Heart left ventricle (tissue), 16 donors: Measurements from ENCODE around the gene AMFR. TPM values are rescaled to one million over a fixed set of nuclear protein-coding genes. Genes with fewer than 3 reads are reported as not detected.

Source experiments
- ATAC-seq, 4 donors: fragments of 200-7000 bp; cut with Tn5 transposase; one replicate each; pipeline ENCODE4 v1.9.1; 2020 to 2022; ENCODE audit warnings: moderate library complexity in 4 of 4, mild to moderate bottlenecking in 3 of 4, moderate number of reproducible peaks in 1 of 4
- DNase-seq, 5 donors: peaks; one replicate each; pipeline ENCODE4 v3.0.0-alpha.2; 2020
- H3K27ac ChIP-seq, 12 donors: fragments of 200-600 bp; sonication (generic) in 4 of 12; one replicate each; pipeline versions ENCODE4 v1.5.0 to v1.8.0; 2016 to 2022; ENCODE audit warnings: mild to moderate bottlenecking in 2 of 12
- H3K27me3 ChIP-seq, 9 donors: fragments of 200-600 bp; sonication (generic) in 2 of 9; one replicate each; pipeline versions ENCODE4 v1.5.1 to v1.8.0; 2016 to 2022; ENCODE audit warnings: mild to moderate bottlenecking in 3 of 9
- H3K36me3 ChIP-seq, 9 donors: fragments of 200-600 bp; sonication (generic) in 2 of 9; one replicate each; pipeline versions ENCODE4 v1.5.0 to v1.8.0; 2018 to 2022; ENCODE audit warnings: mild to moderate bottlenecking in 2 of 9
- H3K4me1 ChIP-seq, 12 donors: fragments of 200-600 bp; sonication (generic) in 4 of 12; one replicate each; pipeline versions ENCODE4 v1.5.0 to v1.8.0; 2016 to 2022; ENCODE audit warnings: mild to moderate bottlenecking in 3 of 12
- H3K4me3 ChIP-seq, 12 donors: fragments of 200-600 bp; sonication (generic) in 4 of 12; one replicate each; pipeline versions ENCODE4 v1.5.0 to v1.8.0; 2017 to 2022; ENCODE audit warnings: mild to moderate bottlenecking in 9 of 12, moderate library complexity in 4 of 12
- H3K9me3 ChIP-seq, 12 donors: fragments of 200-600 bp; sonication (generic) in 4 of 12; one replicate each; pipeline versions ENCODE4 v1.5.0 to v1.8.0; 2016 to 2022; ENCODE audit warnings: mild to moderate bottlenecking in 1 of 12
- POLR2A ChIP-seq, 2 donors: fragments of 450-650 bp; IDR thresholded peaks; one replicate each; pipeline ENCODE4 v1.6.1; 2017; ENCODE audit warnings: antibody characterized with exemption in 2 of 2, mild to moderate bottlenecking in 2 of 2, moderate library complexity in 2 of 2
- WGBS, 4 donors: extraction: QIAGEN DNeasy Blood & Tissue Kit in 2 of 4; methylation state at CpG; one replicate each; pipeline versions ENCODE4 v1.1.5 to v1.1.7; 2013 to 2018; 5-methylcytosine and 5-hydroxymethylcytosine counted together
- intact Hi-C, 10 donors: fragments of 100-400 bp; cut with DNase I; formaldehyde crosslinking; loops; one replicate each; pipeline versions ENCODE4 v1.11.1 to v1.14.2; 2022
- polyA plus RNA-seq, 2 donors: library from polyadenylated mRNA; stranded (reverse); fragments of 200-250 nt; gene quantifications; one replicate each; pipeline ENCODE4 v1.2.3, GENCODE V29; 2013
- total RNA-seq, 9 donors: library from RNA; depleted of rRNA in 2 of 9; stranded (reverse); fragments of >200 nt in 2 of 9; fragmentation: NEBNext Ultra II Directional in 3 of 9; extraction: Animal tissue kit (Norgen Biotek cat#: 25700) in 3 of 9; gene quantifications; one replicate each; pipeline versions ENCODE4 v1.1.0 to v1.2.4, GENCODE V29; 2016 to 2023
- TF ChIP-seq, protein P1 (sequence below), 12 donors: fragments of 200-600 bp; sonication (generic) in 4 of 12; IDR thresholded peaks; one replicate each; pipeline versions ENCODE4 v1.5.0 to v1.8.0; 2018 to 2022; ENCODE audit warnings: antibody characterized with exemption in 12 of 12, mild to moderate bottlenecking in 5 of 12
- donor health status: ischemic (EF 13 %, LVEDD 7.1; RV severe dilation, severe dysfunction).
- donor health status: healthy with polysubstance abuse.
- donor health status: DM: no; HTN: yes; CAD: no.
- donor health status: DM: no; HTN: no; CAD: no.
- donor health status: ischemic (EF 25% LVEDD 6.9; RV normal size, moderate dysfunction).
- donor health status: ischemic (EF 25% LVEDD 5.7; RV mildly dilated, moderate dysfunction).
- donor health status: healthy.
- donor health status: DM: yes; HTN: yes; CAD: no.
- donor health status: ischemic (EF 35%, LVEDD 5.7; RV mildly dilated, moderate dysfunction).
- donor health status: nonischemic (EF 11% LVEDD 7.7; RV severe dilation, severe dysfunction).
- donor health status: DM: yes; HTN: yes; CAD: no.
- donor health status: PGD.
- donor health status: ischemic (EF 29% LVEDD 5.4; RV normal size, mild dysfunction).
- donor health status: nonischemic (EF 23%, LVEDD 6.1; RV moderate dilation, normal function).

AMFR gene
- total and polyA plus RNA-seq, 11 donors, result 26.4 to 146 (median 84.8) TPM

DNA sequence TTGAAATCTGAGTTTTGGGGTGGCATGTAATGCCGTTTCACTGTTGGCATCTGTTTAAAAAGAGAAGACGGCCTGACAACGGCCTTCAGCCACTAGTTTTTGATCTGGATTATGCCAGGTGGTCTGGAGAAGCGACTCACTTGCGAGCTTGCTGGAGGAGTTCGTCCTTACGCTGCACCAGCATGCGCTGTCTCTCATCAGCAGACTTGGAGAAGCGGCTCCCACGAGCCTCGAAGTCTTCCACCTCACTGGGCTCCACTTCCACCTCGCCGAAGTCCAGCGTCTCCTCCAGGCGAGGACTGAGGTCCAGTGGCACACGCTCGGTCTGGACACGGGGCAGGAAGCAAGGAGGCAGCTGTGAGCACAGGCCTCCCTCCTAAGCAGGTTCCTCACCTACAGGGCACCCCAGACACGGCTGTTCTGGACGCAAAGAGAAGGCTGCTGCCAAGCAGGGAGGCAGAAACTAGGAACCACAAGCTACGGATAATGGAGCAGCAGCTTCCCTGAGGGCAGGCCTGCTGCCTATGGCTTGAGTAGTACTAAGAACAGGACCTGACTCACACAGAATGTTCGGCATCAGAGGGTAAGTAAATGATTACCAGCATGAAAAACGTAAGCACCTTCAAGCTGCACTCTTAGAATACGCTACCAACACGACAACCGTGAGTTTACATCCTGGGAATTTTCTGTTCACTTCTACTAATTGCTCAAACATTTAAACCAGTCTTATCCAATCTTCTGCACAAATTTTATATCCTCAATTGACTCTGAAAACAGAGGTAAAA lies 61.4 kb downstream of the AMFR start:
- no peak overlapping the region for H3K27ac ChIP-seq
- H3K27me3 ChIP-seq, result no peaks in the 10 kb centered on the region
- no peaks in the 10 kb centered on the region for H3K9me3 ChIP-seq
- H3K4me3 ChIP-seq, result no peak overlapping the region
- H3K36me3 ChIP-seq, result peaks cover 3 to 89% (median 73%) of the 10 kb centered on the region in 9 donors
- WGBS, 4 donors, result 93 to 99% (median 95%) methylated on average over 24 to 26 of the region's 26 CpGs
- DNase-seq, result peak in 1 of 5 donors; percentile 6
- TF ChIP-seq, protein P1, sequence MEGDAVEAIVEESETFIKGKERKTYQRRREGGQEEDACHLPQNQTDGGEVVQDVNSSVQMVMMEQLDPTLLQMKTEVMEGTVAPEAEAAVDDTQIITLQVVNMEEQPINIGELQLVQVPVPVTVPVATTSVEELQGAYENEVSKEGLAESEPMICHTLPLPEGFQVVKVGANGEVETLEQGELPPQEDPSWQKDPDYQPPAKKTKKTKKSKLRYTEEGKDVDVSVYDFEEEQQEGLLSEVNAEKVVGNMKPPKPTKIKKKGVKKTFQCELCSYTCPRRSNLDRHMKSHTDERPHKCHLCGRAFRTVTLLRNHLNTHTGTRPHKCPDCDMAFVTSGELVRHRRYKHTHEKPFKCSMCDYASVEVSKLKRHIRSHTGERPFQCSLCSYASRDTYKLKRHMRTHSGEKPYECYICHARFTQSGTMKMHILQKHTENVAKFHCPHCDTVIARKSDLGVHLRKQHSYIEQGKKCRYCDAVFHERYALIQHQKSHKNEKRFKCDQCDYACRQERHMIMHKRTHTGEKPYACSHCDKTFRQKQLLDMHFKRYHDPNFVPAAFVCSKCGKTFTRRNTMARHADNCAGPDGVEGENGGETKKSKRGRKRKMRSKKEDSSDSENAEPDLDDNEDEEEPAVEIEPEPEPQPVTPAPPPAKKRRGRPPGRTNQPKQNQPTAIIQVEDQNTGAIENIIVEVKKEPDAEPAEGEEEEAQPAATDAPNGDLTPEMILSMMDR (IDR thresholded peaks at IDR 0.05), result no peak
- no peak for TF ChIP-seq POLR2A (IDR thresholded peaks at IDR 0.05)
- intact Hi-C loops, result no loop called here
- ATAC-seq, result no peak
- H3K4me1 ChIP-seq, result no peaks in the 10 kb centered on the region

DNA sequence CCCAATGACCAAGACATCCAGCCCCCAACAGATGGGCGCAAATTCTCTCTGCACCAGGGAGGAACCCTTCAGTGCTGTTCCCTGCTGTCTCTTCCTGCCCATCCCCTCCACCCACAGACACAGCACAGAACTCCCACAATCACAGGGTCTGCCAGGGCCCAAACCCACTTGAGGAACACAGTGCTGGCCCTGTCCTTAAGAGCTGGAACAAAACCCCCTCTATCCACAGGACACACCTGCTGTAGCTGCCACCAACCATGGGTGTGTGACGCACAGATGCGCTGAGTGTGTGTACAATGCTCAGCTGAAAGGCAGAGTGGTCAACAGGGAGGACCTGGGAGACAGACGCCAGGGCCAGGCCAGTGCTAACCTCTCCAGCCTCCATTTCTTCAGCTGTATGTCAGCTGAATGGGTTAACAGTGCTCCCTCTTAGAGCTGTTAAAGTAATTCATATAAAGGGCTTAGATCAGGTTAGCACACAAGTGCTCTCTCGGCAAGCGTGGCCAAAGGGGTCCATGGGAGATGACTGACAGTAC lies 62.1 kb downstream of the AMFR start:
- 94 to 98% (median 94%) methylated on average over 6 of the region's 6 CpGs for WGBS, 4 donors
- intact Hi-C loops, result no loop called here
- peaks cover 3 to 82% (median 66%) of the 10 kb centered on the region in 9 donors for H3K36me3 ChIP-seq

DNA sequence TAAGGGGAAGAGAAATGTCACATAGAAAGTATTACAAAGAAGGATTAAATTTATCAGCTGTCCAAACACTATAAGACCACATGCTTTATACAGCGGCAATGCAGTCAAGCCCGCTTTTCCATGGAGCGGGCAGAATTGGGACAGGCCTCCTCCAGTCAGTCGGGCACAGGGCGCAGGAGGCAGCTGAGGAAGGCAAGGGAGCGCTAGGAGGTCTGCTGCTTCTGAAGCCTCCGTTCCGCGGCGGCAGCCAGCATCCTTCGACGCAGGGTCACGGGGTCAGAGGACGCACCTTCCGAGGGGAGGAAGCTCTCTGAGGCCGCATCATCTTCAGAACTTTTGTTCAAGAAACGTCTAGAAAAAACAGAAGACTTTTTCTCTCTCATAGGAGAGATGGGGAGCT lies 62.6 kb downstream of the AMFR start:
- H3K36me3 ChIP-seq, result peaks cover 3 to 77% (median 60%) of the 10 kb centered on the region in 9 donors
- WGBS, 4 donors, result 92 to 95% (median 95%) methylated on average over 17 of the region's 17 CpGs

More for the DNA sequence above, 62.1 kb downstream of the AMFR start:
- Histone ChIP-seq H3K4me3 (no peak overlapping the region), H3K9me3 (no peaks in the 10 kb centered on the region), H3K27me3 (no peaks in the 10 kb centered on the region), H3K4me1 (no peaks in the 10 kb centered on the region), H3K27ac (no peak overlapping the region)
- TF ChIP-seq, protein P1 (IDR thresholded peaks at IDR 0.05), result no peak
- TF ChIP-seq POLR2A (IDR thresholded peaks at IDR 0.05), result no peak
- peak in 1 of 5 donors; percentile 11 for DNase-seq
- no peak for ATAC-seq

More for the DNA sequence above, 62.6 kb downstream of the AMFR start:
- DNase-seq (peak in 1 of 5 donors; percentile 7), ATAC-seq (no peak)
- TF ChIP-seq, protein P1 (IDR thresholded peaks at IDR 0.05), result no peak
- no peak for TF ChIP-seq POLR2A (IDR thresholded peaks at IDR 0.05)
- no peak overlapping the region for H3K4me3 ChIP-seq
- H3K27me3 ChIP-seq, result no peaks in the 10 kb centered on the region
- H3K27ac ChIP-seq, result no peak overlapping the region
- no peaks in the 10 kb centered on the region for H3K9me3 ChIP-seq
- intact Hi-C loops, result no loop called here
- no peaks in the 10 kb centered on the region for H3K4me1 ChIP-seq
